KOPT-K1 (cell line): ENCODE results near the gene PRKCA.

Experiments
- H3K27ac ChIP-seq: fragments of 200-600 bp; sonication (generic); 2 replicates; pipeline ENCODE4 v1.5.1; 2016; ENCODE audit warnings: antibody characterized with exemption, mild to moderate bottlenecking, low read depth, low read length; ENCODE audit not compliant: poor library complexity, severe bottlenecking
- H3K36me3 ChIP-seq: fragments of 200-600 bp; sonication (generic); 2 replicates; pipeline ENCODE4 v1.5.1; 2017; ENCODE audit warnings: antibody characterized with exemption, mild to moderate bottlenecking, low read length, moderate library complexity; ENCODE audit not compliant: insufficient read depth
- H3K9me3 ChIP-seq: fragments of 200-600 bp; sonication (generic); 2 replicates; pipeline ENCODE4 v1.5.1; 2017; ENCODE audit warnings: antibody characterized with exemption, low read length, mild to moderate bottlenecking; ENCODE audit not compliant: insufficient read depth, poor library complexity, severe bottlenecking

PRKCA gene

DNA sequence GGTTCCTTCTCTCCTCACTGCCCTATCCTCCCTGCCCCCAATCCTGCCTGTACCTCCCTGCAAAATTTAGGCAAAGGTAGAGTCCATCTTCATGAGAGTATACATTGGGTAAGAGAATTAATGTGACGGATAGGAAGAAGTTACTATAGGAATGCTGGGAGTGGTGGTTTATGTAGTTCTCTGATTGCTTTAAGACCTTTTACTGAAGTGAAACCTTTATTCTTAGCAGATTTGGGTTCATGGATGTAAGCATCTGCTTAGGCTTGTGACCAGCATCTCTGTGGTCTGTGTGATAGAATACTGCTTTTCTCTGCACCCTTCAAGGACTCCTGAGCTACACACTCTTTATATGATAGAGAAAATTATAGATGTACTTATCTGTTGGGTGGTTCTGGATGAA is 127.3 kb downstream of the PRKCA start:
- no peak overlapping the region for H3K27ac ChIP-seq
- peaks cover 3% of the 10 kb centered on the region for H3K9me3 ChIP-seq

GRCh38 chr17:66430846-66431795 is 128.7 kb downstream of the PRKCA start:
- Histone ChIP-seq H3K27ac (no peak overlapping the region), H3K9me3 (peaks cover 3% of the 10 kb centered on the region), H3K36me3 (no peaks in the 10 kb centered on the region)

More for the DNA sequence above, 127.3 kb downstream of the PRKCA start:
- no peaks in the 10 kb centered on the region for H3K36me3 ChIP-seq

DNA sequence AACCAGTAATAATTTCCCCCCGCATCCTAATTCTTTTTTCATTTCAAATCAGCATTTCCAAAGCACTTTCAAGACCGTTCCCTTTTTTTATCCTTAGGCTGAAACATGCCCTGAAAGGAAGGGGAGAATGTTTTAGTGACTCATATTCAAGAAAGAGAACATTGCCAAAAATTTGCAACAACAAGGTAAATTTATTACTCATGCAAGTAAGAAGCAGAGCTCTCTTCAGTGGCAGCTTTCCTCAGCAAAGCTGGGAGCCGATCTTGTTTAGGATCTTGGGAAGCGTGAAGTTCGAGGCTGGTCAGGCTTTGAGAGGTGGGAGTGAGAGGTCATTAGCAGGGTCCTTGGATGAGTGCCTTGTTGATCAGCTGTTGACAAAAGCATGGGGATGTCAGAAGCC is 129.5 kb downstream of the PRKCA start:
- no peaks in the 10 kb centered on the region for H3K9me3 ChIP-seq
- no peak overlapping the region for H3K27ac ChIP-seq
- H3K36me3 ChIP-seq = no peaks in the 10 kb centered on the region

DNA sequence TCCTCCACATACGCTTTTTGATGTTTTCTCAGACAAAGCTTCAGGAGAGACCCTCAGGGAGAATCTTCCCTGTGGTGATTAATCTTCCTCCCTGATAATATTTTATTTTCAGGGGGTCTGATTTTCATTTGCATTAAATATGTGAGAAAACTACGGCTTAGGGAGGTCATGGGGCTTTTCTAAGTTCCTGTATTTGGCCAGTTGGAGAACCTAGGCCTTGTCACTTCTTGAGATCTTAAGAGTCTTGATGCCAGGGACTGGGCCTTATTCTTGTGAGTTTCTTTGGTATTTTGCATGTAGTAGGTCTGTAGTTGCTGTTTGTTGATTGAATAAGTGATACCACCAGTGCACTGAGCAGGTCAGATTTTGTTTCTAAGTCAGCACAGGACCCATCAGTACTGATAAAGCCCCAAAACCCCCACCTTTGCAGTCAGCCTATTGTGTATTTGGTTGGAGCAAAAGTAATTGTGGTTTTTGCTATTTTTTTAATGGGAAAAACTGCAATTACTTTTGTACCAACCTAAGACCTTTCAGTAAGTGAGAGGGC is 130.1 kb downstream of the PRKCA start:
- Histone ChIP-seq H3K36me3 (no peaks in the 10 kb centered on the region), H3K27ac (peak overlapping the region; percentile 4), H3K9me3 (no peaks in the 10 kb centered on the region)

DNA sequence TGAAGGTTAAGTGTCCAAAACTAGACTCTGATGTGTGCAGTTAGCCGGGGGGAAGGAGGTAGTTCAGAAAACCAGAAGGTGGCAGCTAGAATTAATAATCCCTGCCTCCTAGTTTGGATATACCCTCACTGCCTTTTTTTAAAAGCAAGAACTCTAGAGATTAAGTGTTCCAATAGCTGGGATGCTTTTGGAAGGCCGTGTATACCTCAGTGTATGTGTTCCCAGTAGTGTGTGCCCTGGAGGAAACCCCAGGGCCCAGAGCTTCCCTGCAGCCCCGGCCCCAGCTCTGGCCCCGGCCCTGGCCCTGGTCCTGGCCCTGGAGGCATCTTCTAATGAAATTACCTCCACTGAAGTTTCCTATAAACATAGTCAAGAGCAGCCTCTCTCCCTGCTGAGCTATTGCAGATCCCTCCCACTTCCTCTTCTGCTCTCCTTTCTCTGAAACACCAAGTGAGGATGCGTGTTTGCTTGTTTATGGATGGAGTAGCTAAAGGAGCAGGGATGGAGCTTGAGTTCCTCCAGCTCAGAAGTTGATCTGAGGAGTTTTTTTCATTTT is 130.7 kb downstream of the PRKCA start:
- H3K27ac ChIP-seq = peak overlapping the region; percentile 4
- no peaks in the 10 kb centered on the region for H3K9me3 ChIP-seq
- no peaks in the 10 kb centered on the region for H3K36me3 ChIP-seq

DNA sequence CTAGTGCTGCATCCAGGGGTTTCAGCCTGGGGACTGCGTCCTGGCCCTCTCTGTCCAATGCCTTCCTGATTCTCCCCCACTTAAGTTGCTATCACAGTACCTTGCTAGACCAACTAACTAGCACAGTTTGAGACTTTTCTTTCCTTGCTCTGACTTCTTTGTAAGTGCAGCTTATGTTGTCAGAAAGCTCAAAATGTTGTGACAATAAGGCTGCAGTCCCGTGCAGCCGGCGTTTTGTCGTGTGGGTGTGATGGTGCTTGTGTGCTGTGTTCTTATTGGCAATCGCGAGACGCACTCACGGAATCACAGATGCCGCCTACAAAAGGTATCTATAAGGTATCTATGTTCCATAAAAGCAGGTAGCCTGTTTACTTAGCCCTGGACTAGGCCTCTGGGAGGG is 132.8 kb downstream of the PRKCA start:
- H3K9me3 ChIP-seq = no peaks in the 10 kb centered on the region
- H3K27ac ChIP-seq = no peak overlapping the region

GRCh38 chr17:66436631-66437030 is 134.2 kb downstream of the PRKCA start:
- Histone ChIP-seq H3K9me3 (no peaks in the 10 kb centered on the region), H3K27ac (no peak overlapping the region), H3K36me3 (no peaks in the 10 kb centered on the region)

More for the DNA sequence above, 132.8 kb downstream of the PRKCA start:
- no peaks in the 10 kb centered on the region for H3K36me3 ChIP-seq

DNA sequence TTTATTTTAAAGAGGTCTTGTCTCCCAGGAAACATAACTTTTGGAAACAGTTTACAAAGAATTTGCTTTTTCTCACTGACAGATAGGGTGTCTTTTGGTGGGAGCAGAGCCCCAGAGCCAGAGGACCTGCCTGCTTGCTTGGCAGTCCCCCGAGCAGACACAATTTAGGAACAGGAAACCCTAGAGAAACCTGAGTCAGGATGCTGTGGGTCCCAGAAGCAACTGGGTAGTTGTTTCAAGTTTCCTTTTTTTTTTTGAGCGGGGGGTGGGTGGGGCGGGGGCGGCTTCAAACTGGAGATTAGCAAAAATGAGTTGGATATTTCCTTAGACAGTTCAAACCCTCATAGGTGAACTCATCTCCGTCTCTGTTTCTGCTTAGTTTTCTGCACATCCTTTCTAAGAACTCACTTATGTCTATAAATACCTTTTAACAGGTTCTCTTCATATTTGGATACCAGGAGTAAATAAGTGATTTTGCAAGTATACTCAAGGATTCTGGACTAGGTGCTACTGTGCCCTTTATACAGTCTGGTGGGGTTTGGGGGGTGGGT is 135.1 kb downstream of the PRKCA start:
- no peaks in the 10 kb centered on the region for H3K9me3 ChIP-seq
- 0 out of 2 replicates have a peak, but pooled peaks cover 4% of the 10 kb centered on the region for H3K36me3 ChIP-seq
- H3K27ac ChIP-seq = no peak overlapping the region

DNA sequence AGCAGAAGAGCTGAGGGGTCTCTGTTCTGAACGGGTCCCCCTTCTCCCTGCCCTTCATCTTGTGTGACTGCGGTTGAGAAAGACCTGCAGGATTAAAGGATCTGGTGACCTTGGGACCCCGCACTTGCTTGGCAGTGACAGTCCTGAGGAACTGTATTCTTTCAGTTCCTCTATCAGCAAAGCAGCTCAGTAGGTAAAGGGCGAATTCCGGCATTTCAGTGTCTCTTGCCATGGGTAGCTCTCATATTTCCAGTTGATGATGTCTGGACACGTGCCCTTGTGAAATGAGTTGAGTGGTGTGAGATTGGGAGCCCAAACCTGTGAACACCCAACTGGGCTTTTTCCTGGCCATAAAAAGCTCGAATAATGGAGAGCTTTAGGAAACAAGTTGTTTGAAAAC is 135.7 kb downstream of the PRKCA start:
- 0 out of 2 replicates have a peak, but pooled peaks cover 6% of the 10 kb centered on the region for H3K36me3 ChIP-seq
- no peaks in the 10 kb centered on the region for H3K9me3 ChIP-seq
- H3K27ac ChIP-seq = no peak overlapping the region

GRCh38 chr17:66441101-66441661 is 138.8 kb downstream of the PRKCA start:
- peak overlapping the region; percentile 56 for H3K27ac ChIP-seq
- peaks cover 6% of the 10 kb centered on the region; the same call in 1 of the 2 replicates for H3K36me3 ChIP-seq
- no peaks in the 10 kb centered on the region for H3K9me3 ChIP-seq

DNA sequence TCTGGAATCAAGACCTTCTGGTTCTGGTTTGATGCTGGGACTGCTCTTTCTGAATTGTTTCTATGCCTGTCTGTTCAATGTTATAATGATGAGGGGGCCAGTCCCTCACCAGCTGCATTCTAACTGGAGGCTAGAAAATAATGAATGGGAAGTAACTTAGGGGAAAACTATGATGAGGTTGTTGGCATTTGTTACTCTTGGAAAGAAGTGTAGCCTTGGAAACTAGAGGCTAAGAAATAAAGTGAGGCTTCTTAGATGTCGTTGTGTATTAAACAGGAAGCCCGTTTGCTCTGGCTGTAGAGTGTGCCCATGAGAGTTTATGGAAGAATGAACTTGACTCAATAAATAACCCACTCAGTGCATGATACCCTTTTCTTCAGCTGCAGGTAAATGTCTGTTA is 140.8 kb downstream of the PRKCA start:
- Histone ChIP-seq H3K27ac (no peak overlapping the region), H3K36me3 (peaks cover 6% of the 10 kb centered on the region; the same call in 1 of the 2 replicates), H3K9me3 (no peaks in the 10 kb centered on the region)

GRCh38 chr17:66443606-66444005 is 141.2 kb downstream of the PRKCA start:
- H3K27ac ChIP-seq = no peak overlapping the region

DNA sequence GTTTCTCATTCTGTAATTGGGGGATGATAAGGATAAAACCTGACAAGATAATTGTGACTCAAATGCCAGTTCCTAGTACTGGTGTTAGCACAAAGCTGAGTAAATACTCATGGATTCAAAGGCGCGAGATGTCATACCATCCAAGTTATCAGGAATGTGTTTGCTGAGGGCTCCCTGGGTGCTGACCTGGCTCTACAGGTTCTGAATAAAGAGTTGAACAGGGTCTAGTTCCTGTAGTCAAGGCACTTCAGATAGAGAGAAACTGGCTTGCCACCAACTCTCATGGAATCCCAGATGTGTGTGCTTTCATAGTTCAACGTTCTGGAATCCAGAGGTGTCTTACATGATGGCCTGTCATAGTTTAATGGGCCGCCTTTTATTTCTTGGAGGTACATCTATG is 141.6 kb downstream of the PRKCA start:
- peaks cover 6% of the 10 kb centered on the region; the same call in 1 of the 2 replicates for H3K36me3 ChIP-seq
- peak overlapping the region; percentile 7 for H3K27ac ChIP-seq
- no peaks in the 10 kb centered on the region for H3K9me3 ChIP-seq

More at GRCh38 chr17:66443606-66444005, 141.2 kb downstream of the PRKCA start:
- peaks cover 6% of the 10 kb centered on the region; the same call in 1 of the 2 replicates for H3K36me3 ChIP-seq
- no peaks in the 10 kb centered on the region for H3K9me3 ChIP-seq

GRCh38 chr17:66445229-66445628 is 142.8 kb downstream of the PRKCA start:
- H3K36me3 ChIP-seq = peaks cover 6% of the 10 kb centered on the region; the same call in 1 of the 2 replicates
- peak overlapping the region; percentile 7 for H3K27ac ChIP-seq
- H3K9me3 ChIP-seq = no peaks in the 10 kb centered on the region

DNA sequence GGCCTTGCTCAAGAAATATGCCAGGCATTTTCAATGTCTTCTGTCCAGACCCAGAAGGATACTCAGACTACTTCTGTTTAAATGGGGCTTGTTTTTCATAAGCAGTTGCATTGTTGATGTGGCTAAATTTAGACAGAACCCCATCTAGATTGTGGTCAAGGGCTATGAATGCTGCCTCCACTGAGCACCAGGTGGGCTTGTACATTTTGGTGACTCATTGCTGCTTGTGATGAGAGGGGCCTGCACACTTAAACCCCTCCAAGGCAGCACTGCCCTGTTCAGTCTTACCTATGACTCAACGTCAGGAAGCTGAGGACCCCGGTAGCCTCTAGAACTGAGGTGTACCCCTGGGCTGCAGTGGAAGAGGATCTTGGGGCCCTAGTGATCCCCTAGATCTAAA is 144.0 kb downstream of the PRKCA start:
- Histone ChIP-seq H3K27ac (peak overlapping the region; percentile 37), H3K9me3 (no peaks in the 10 kb centered on the region), H3K36me3 (peaks cover 6% of the 10 kb centered on the region; the same call in 1 of the 2 replicates)
